Lung (tissue), 12 donors: ENCODE measurements around the gene REXO2. TPM values are rescaled to one million over a fixed set of nuclear protein-coding genes. Genes with fewer than 3 reads are reported as not detected.

Experiments
- ATAC-seq: fragments of 200-7000 bp; cut with Tn5 transposase; one replicate; pipeline ENCODE4 v1.9.1; 2020; ENCODE audit warnings: moderate number of reproducible peaks; ENCODE audit not compliant: insufficient read depth, low FRiP score
- DNase-seq, 3 donors: peaks; one replicate each; pipeline ENCODE4 v3.0.0-alpha.2; 2013 to 2017
- H3K27ac ChIP-seq, 2 donors: one replicate each; pipeline ENCODE4 v1.5.1; 2013; ENCODE audit warnings: mild to moderate bottlenecking in 2 of 2, moderate library complexity in 2 of 2, control low read depth in 1 of 2, inconsistent platforms in 1 of 2, low read depth in 1 of 2, low read length in 1 of 2
- H3K27me3 ChIP-seq, 3 donors: one replicate each; pipeline ENCODE4 v1.5.1; 2013; ENCODE audit warnings: low read length in 2 of 3; ENCODE audit not compliant: control insufficient read depth in 3 of 3, insufficient read depth in 3 of 3
- H3K36me3 ChIP-seq, 4 donors: one replicate each; pipeline ENCODE4 v1.5.1; 2013; ENCODE audit warnings: low read length in 4 of 4, mild to moderate bottlenecking in 1 of 4, moderate library complexity in 1 of 4; ENCODE audit not compliant: control insufficient read depth in 4 of 4, insufficient read depth in 4 of 4
- H3K4me1 ChIP-seq, 5 donors: one replicate each; pipeline ENCODE4 v1.5.1; 2013; ENCODE audit warnings: low read length in 5 of 5, mild to moderate bottlenecking in 2 of 5, moderate library complexity in 1 of 5; ENCODE audit not compliant: control insufficient read depth in 5 of 5, insufficient read depth in 5 of 5
- H3K4me3 ChIP-seq: one replicate; pipeline ENCODE4 v1.5.1; 2013; ENCODE audit warnings: mild to moderate bottlenecking, control low read depth, moderate library complexity
- H3K9ac ChIP-seq, 2 donors: one replicate each; pipeline ENCODE4 v1.5.1; 2013; ENCODE audit warnings: low read length in 2 of 2, control low read depth in 1 of 2; ENCODE audit not compliant: insufficient read depth in 1 of 2
- H3K9me3 ChIP-seq, 4 donors: one replicate each; pipeline ENCODE4 v1.5.1; 2013; ENCODE audit warnings: low read length in 3 of 4, mild to moderate bottlenecking in 1 of 4, moderate library complexity in 1 of 4; ENCODE audit not compliant: control insufficient read depth in 4 of 4, insufficient read depth in 3 of 4
- WGBS, 2 donors: extraction: QIAGEN DNeasy Blood & Tissue Kit; methylation state at CpG; one replicate each; pipeline ENCODE4 v1.1.7; 2013; 5-methylcytosine and 5-hydroxymethylcytosine counted together
- polyA plus RNA-seq, 2 donors: library from polyadenylated mRNA; stranded (reverse); fragments of 200-250 nt; gene quantifications; one replicate each; pipeline ENCODE4 v1.2.1, GENCODE V29; 2013
- total RNA-seq, 2 donors: library from RNA; depleted of rRNA in 1 of 2; stranded (reverse); fragments of >200 nt in 1 of 2; gene quantifications; one replicate each; pipeline ENCODE4 v1.2.1, GENCODE V29; 2014 to 2021
- TF ChIP-seq, protein P1 (sequence below): IDR thresholded peaks from 2 replicates; pipeline ENCODE4 v1.5.1; 2012; ENCODE audit warnings: mild to moderate bottlenecking; ENCODE audit errors: control extremely low read depth, extremely low read depth
- donor health status: control.
- donor health status: control.
- donor health status: Bipolar disorder and iron deficiency.
- donor health status: healthy.
- donor health status: DM: yes; HTN: yes; CAD: no.

The REXO2 gene
- total and polyA plus RNA-seq, 4 donors, result 57.1 to 83.2 (median 67.8) TPM

DNA sequence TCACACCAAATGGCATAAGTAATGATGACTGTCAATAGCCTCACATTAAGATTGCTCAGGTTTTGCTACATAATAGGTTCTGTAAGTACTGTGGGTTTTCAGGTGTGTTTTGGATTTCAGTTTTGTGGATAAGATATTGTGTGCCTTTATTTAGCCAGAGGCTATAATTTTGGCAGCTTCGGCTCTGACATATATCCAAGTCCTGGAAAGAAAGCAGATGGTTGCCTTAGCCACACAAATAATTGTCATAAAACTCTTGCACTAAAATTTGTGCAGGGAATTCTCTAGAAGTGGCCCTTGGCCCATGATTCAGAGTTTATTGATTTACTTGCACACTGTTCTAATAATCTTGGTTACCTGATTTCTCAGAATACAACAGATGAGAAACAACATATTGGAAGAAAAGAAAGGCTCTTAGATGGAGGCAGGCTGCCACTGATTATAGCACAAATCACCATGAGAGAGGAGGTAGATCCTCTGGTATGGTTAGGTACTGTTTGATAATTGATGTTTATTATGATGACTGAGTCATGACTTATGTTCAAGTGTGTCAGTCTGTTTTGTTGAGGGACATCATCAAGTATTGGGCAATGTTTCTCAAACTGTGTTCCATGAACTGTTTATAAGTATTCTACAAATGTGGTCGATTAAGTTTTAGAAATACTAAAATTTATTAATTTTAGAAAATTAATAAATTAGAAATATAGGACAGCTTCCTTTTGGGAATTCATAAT is 9.6 kb downstream of the REXO2 start:
- peaks cover 0 to 16% (median 0%) of the 10 kb centered on the region in 5 donors for H3K4me1 ChIP-seq
- H3K4me3 ChIP-seq, result no peak overlapping the region
- no peak for ATAC-seq
- no peak for DNase-seq
- WGBS, 2 donors, result 95 to 98% methylated on average over 2 of the region's 2 CpGs
- H3K36me3 ChIP-seq, result peaks cover 3 to 31% (median 16%) of the 10 kb centered on the region in 4 donors
- H3K27ac ChIP-seq, result no peak overlapping the region
- H3K9ac ChIP-seq, result no peak overlapping the region
- no peaks in the 10 kb centered on the region for H3K9me3 ChIP-seq
- no peaks in the 10 kb centered on the region for H3K27me3 ChIP-seq
- TF ChIP-seq, protein P1, sequence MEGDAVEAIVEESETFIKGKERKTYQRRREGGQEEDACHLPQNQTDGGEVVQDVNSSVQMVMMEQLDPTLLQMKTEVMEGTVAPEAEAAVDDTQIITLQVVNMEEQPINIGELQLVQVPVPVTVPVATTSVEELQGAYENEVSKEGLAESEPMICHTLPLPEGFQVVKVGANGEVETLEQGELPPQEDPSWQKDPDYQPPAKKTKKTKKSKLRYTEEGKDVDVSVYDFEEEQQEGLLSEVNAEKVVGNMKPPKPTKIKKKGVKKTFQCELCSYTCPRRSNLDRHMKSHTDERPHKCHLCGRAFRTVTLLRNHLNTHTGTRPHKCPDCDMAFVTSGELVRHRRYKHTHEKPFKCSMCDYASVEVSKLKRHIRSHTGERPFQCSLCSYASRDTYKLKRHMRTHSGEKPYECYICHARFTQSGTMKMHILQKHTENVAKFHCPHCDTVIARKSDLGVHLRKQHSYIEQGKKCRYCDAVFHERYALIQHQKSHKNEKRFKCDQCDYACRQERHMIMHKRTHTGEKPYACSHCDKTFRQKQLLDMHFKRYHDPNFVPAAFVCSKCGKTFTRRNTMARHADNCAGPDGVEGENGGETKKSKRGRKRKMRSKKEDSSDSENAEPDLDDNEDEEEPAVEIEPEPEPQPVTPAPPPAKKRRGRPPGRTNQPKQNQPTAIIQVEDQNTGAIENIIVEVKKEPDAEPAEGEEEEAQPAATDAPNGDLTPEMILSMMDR, result no peak

DNA sequence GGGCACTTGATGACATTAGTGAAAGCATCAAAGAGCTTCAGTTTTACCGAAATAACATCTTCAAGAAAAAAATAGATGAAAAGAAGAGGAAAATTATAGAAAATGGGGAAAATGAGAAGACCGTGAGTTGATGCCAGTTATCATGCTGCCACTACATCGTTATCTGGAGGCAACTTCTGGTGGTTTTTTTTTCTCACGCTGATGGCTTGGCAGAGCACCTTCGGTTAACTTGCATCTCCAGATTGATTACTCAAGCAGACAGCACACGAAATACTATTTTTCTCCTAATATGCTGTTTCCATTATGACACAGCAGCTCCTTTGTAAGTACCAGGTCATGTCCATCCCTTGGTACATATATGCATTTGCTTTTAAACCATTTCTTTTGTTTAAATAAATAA is 10.6 kb downstream of the REXO2 start:
- no peaks in the 10 kb centered on the region for H3K9me3 ChIP-seq
- ATAC-seq (no peak), DNase-seq (no peak)
- no peak overlapping the region for H3K4me3 ChIP-seq
- H3K27ac ChIP-seq, result no peak overlapping the region
- TF ChIP-seq, protein P1, result no peak
- no peaks in the 10 kb centered on the region for H3K27me3 ChIP-seq
- peaks cover 0 to 13% (median 0%) of the 10 kb centered on the region in 5 donors for H3K4me1 ChIP-seq
- peaks cover 3 to 28% (median 14%) of the 10 kb centered on the region in 4 donors for H3K36me3 ChIP-seq
- H3K9ac ChIP-seq, result no peak overlapping the region
- WGBS, 2 donors, result 90 to 93% methylated on average over 6 of the region's 6 CpGs

DNA sequence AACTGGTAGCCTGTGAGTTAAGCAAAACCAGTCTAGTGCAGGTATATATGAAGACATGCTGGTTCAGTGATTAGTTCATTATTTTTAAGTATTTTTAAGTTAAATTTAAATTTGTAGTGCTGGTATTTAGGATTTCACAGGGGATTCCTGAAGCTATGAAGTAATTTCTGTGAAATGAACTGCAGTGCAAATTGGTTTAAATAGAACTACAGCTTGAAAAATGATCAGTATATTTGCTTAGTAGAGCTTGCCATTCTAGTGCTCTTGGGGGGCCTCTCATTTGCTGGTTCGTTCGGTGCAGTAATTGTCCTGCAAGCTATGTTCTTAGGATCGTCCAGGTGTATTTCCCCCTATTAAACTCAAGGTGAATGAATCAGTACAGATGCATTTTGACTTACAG is 13.1 kb downstream of the REXO2 start:
- peaks cover 0 to 13% (median 0%) of the 10 kb centered on the region in 5 donors for H3K4me1 ChIP-seq
- TF ChIP-seq, protein P1, result no peak

More for the DNA sequence above, 13.1 kb downstream of the REXO2 start:
- H3K27me3 ChIP-seq, result no peaks in the 10 kb centered on the region
- no peak overlapping the region for H3K27ac ChIP-seq
- H3K9ac ChIP-seq, result no peak overlapping the region
- peaks cover 3 to 25% (median 11%) of the 10 kb centered on the region in 4 donors for H3K36me3 ChIP-seq
- WGBS, 2 donors, result 91 to 93% methylated on average over 3 of the region's 3 CpGs
- DNase-seq (no peak), ATAC-seq (no peak)
- H3K4me3 ChIP-seq, result no peak overlapping the region
- H3K9me3 ChIP-seq, result no peaks in the 10 kb centered on the region
